ENCODE measurements around the gene MTFR2.

MTFR2 gene

DNA sequence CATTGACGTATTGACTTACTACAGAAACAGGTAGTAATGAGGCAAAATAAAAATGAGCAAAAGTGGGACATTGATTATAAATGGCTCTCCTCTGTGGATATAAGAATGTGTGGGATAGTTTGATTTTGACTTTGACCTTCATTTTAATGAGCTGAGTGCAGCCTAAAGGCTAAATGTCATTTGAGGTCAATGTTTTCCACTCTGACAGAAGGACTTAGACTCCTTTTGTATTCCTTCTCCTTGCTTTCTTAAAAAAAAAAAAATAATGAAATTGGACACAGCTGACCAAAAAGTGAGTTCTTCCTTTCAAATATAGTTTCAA, 68.6 kb downstream of the MTFR2 start:
- no peak for DNase-seq
